B cell (primary cell): ENCODE results near the gene LSG1. TPM values are rescaled to one million over a fixed set of nuclear protein-coding genes. Genes with fewer than 3 reads are reported as not detected.
A peak's percentile ranks its signal among the peaks of the same experiment; 100 is the strongest.

Experiments used
- ATAC-seq: fragments of 200-7000 bp; cut with Tn5 transposase; one replicate; pipeline ENCODE4 v1.10.0; 2021; ENCODE audit warnings: low read depth, mild to moderate bottlenecking, moderate number of reproducible peaks, moderate library complexity
- CTCF ChIA-PET: fragments of 350-600 bp; sonication (Branson Sonifier 250); formaldehyde crosslinking; loops from one replicate; lab custom pipeline; 2021; ENCODE audit warnings: antibody characterized with exemption, inconsistent platforms; lab: Charles Lee
- POLR2A ChIA-PET: fragments of 350-600 bp; sonication (Branson Sonifier 250); formaldehyde crosslinking; loops from one replicate; lab custom pipeline; 2021; ENCODE audit warnings: antibody characterized with exemption; lab: Charles Lee
- DNase-seq: peaks from one replicate; pipeline ENCODE4 v3.0.0; 2013
- H2AFZ ChIP-seq: 2 replicates; pipeline ENCODE4 v1.6.1; 2012; ENCODE audit warnings: mild to moderate bottlenecking, low read depth, low read length; ENCODE audit not compliant: insufficient read depth, poor library complexity, severe bottlenecking
- H3K27ac ChIP-seq, 2 donors: 1 replicate in 1 of 2; 2 replicates in 1 of 2; pipeline ENCODE4 v1.5.1; 2012 to 2013; ENCODE audit warnings: low read length in 2 of 2, mild to moderate bottlenecking in 2 of 2, moderate library complexity in 1 of 2
- H3K27me3 ChIP-seq, 4 experiments: fragments of 200-600 bp in 1 of 4; sonication (generic) in 1 of 4; replicated peaks in 1 of 4; 1 replicate in 2 of 4; 2 replicates in 2 of 4; pipeline versions ENCODE4 v1.6.1 to v1.7.0; 2013 to 2016; ENCODE audit warnings: low read length in 3 of 4, mild to moderate bottlenecking in 2 of 4, mixed read lengths in 1 of 4, moderate library complexity in 1 of 4; ENCODE audit not compliant: insufficient read depth in 4 of 4, control insufficient read depth in 3 of 4; ENCODE audit errors: control extremely low read depth in 1 of 4
- H3K36me3 ChIP-seq, 2 experiments: replicated peaks in 1 of 2; 1 replicate in 1 of 2; 2 replicates in 1 of 2; pipeline versions ENCODE4 v1.6.1 to v1.7.1; 2013; ENCODE audit warnings: low read length in 1 of 2; ENCODE audit not compliant: insufficient read depth in 2 of 2, control insufficient read depth in 1 of 2; ENCODE audit errors: control extremely low read depth in 1 of 2, extremely low read depth in 1 of 2
- H3K4me1 ChIP-seq, 2 donors: fragments of 200-600 bp in 1 of 2; sonication (generic) in 1 of 2; 1 replicate in 1 of 2; 2 replicates in 1 of 2; pipeline versions ENCODE4 v1.5.1 to v1.6.1; 2013 to 2017; ENCODE audit warnings: low read length in 2 of 2; ENCODE audit not compliant: control insufficient read depth in 2 of 2, insufficient read depth in 2 of 2
- H3K4me2 ChIP-seq: replicated peaks from 2 replicates; pipeline ENCODE3; 2012; ENCODE audit warnings: mild to moderate bottlenecking, low read depth, low read length; ENCODE audit not compliant: poor library complexity, severe bottlenecking
- H3K4me3 ChIP-seq, 5 experiments: fragments of 200-600 bp in 1 of 5; sonication (generic) in 1 of 5; 1 replicate in 3 of 5; 2 replicates in 2 of 5; pipeline versions ENCODE4 v1.5.1 to v1.7.0; 2011 to 2016; ENCODE audit warnings: low read length in 4 of 5, mild to moderate bottlenecking in 4 of 5, low read depth in 2 of 5, control low read depth in 1 of 5, moderate library complexity in 1 of 5; ENCODE audit not compliant: insufficient read depth in 1 of 5; ENCODE audit errors: control extremely low read depth in 1 of 5, extremely low read depth in 1 of 5
- H3K79me2 ChIP-seq: fragments of 200-600 bp; sonication (generic); one replicate; pipeline ENCODE4 v1.6.0; 2016; ENCODE audit warnings: low read length; ENCODE audit not compliant: control insufficient read depth, insufficient read depth
- H3K9ac ChIP-seq: fragments of 200-600 bp; sonication (generic); 2 replicates; pipeline ENCODE4 v1.6.1; 2017; ENCODE audit warnings: mild to moderate bottlenecking, low read length, moderate library complexity
- H3K9me3 ChIP-seq, 3 donors: one replicate each; pipeline versions ENCODE4 v1.6.1 to v1.7.1; 2013; ENCODE audit warnings: low read length in 2 of 3; ENCODE audit not compliant: control insufficient read depth in 2 of 3, insufficient read depth in 1 of 3; ENCODE audit errors: control extremely low read depth in 1 of 3
- H4K20me1 ChIP-seq: 2 replicates; pipeline ENCODE4 v1.6.0; 2012; ENCODE audit warnings: mild to moderate bottlenecking, low read length; ENCODE audit not compliant: insufficient read depth, control insufficient read depth, poor library complexity, severe bottlenecking
- H3K27ac Mint-ChIP-seq: one replicate; pipeline ENCODE4 v1.8.0; 2021; ENCODE audit warnings: mixed read lengths
- H3K27me3 Mint-ChIP-seq: one replicate; pipeline ENCODE4 v1.8.0; 2021; ENCODE audit warnings: mixed read lengths
- H3K4me1 Mint-ChIP-seq: one replicate; pipeline ENCODE4 v1.8.0; 2021; ENCODE audit warnings: mixed read lengths
- H3K4me3 Mint-ChIP-seq: one replicate; pipeline ENCODE4 v1.8.0; 2021; ENCODE audit warnings: mixed read lengths
- H3K9me3 Mint-ChIP-seq: one replicate; pipeline ENCODE4 v1.8.0; 2022; ENCODE audit warnings: mixed read lengths; ENCODE audit not compliant: insufficient read depth
- CTCF ChIP-seq: fragments of 200-600 bp; IDR thresholded peaks from one replicate; pipeline ENCODE4 v1.8.0; 2022; ENCODE audit warnings: antibody characterized with exemption, mild to moderate bottlenecking
- EZH2 ChIP-seq: IDR thresholded peaks from 2 replicates; pipeline ENCODE4 v1.6.1; 2012; ENCODE audit warnings: borderline replicate concordance, low read depth, mild to moderate bottlenecking, moderate library complexity, low read length; ENCODE audit not compliant: insufficient read depth, poor library complexity, severe bottlenecking
- WGBS: methylation state at CpG from one replicate; pipeline ENCODE4 v1.1.5; 2013; ENCODE audit warnings: missing lambda C conversion rate; ENCODE audit not compliant: insufficient coverage; 5-methylcytosine and 5-hydroxymethylcytosine counted together
- intact Hi-C: fragments of 100-400 bp; cut with micrococcal nuclease; formaldehyde crosslinking; loops from one replicate; pipeline ENCODE4 v1.10.0; 2022
- polyA plus RNA-seq: library from polyadenylated mRNA; depleted of rRNA; stranded (reverse); fragments of >200 nt; gene quantifications from 2 replicates; pipeline ENCODE4 v1.2.3, GENCODE V29; 2012
- total RNA-seq, 2 donors: library from RNA; stranded (reverse); fragments of 120-200 nt in 1 of 2; gene quantifications; 1 replicate in 1 of 2; 2 replicates in 1 of 2; pipeline versions ENCODE4 v1.2.3 to v1.2.4, GENCODE V29; 2013 to 2022

The LSG1 gene
- total and polyA plus RNA-seq, 2 donors (not counting 1 experiment from before 2014, with no cell fraction given) = 29.4 to 54.6 TPM

GRCh38 chr3:194682189-194682693 is 10.2 kb upstream of the LSG1 start:
- Histone ChIP-seq H3K36me3 (peaks cover 0 to 2% of the 10 kb centered on the region in 2 experiments), H2AFZ (peak overlapping the region; percentile 29), H4K20me1 (peaks cover 14% of the 10 kb centered on the region), H3K27ac (no peak overlapping the region), H3K9me3 (peaks cover 0 to 4% (median 0%) of the 10 kb centered on the region in 3 donors), H3K4me2 (no peak overlapping the region), H3K4me3 (no peak overlapping the region), H3K27me3 (no peaks in the 10 kb centered on the region), H3K79me2 (peaks cover 38% of the 10 kb centered on the region), H3K9ac (no peak overlapping the region), H3K4me1 (peaks cover 15 to 26% of the 10 kb centered on the region in 2 donors)
- ChIA-PET POLR2A (interaction anchor here (0.7 to 1.4 kb wide), 7 partner anchors 9 to 861 kb away, joined by 3 to 9 read pairs (median 4); partner anchors contain the start of genes LSG1, PPP1R2 and XXYLT1), CTCF (interaction anchor here (0.6 to 13.4 kb wide), 80 partner anchors 9 to 860 kb away, joined by 3 to 231 read pairs (median 4); partner anchors contain the start of genes LSG1 and XXYLT1)
- intact Hi-C loops = loop anchor here (1.0 to 10.0 kb wide), 7 partner anchors 10 to 589 kb away; partner anchors contain the start of genes LSG1 and XXYLT1
- peak overlapping the region; percentile 41 for H3K27ac Mint-ChIP-seq
- H3K4me1 Mint-ChIP-seq = peaks cover 41% of the 10 kb centered on the region
- H3K27me3 Mint-ChIP-seq = no peaks in the 10 kb centered on the region
- H3K9me3 Mint-ChIP-seq = no peaks in the 10 kb centered on the region
- no peak for DNase-seq
- no peak overlapping the region for H3K4me3 Mint-ChIP-seq
- 47% methylated on average over 4 of the region's 4 CpGs for WGBS
- no peak for ATAC-seq
- TF ChIP-seq CTCF = no peak
- TF ChIP-seq EZH2 = no peak
